ENCODE results near the gene UNC5B.

Gene UNC5B

DNA sequence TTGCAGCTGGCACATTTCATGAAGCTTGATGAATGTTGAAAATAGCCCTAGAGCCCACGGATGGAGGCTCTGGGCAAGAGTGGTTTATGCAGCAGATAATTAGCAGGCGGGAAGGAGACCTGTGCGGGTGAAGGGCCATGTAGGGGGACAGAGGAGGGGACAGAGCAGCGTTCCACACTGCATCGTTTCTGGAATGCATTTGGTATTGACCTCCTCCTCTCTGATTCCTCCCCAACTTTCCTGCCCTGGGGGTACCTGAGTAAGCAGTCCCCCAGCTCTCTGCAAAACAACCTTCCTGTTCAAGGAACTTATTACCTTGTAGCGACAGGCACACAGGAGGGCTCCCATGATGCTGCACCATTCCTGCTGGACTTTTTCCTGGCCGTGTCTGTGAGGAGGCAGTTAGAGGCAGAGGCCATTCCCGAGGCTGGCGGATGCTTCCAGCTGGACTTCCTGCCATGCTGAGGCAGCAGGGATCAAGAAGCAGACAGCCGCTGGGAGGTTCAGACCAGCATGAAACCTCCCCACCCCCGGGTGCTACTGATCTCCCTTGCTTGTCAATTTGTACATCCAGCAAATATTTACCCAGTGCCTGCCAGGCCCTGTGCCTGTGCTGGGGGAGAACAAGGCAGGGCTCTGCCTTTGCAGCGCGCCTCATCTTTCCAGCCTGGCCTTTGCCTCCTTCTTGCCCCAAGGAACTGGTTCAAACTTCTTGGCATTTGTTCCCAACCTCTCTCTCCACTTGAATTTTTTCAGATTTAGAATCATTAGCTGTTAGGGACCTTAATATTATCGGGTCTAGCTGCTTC is 135.4 kb downstream of the UNC5B start:
- no peaks in the 10 kb centered on the region for H3K4me1 ChIP-seq
- no peak overlapping the region for H2AFZ ChIP-seq
- no peak overlapping the region for H3K9ac ChIP-seq
- no peaks in the 10 kb centered on the region for H3K36me3 ChIP-seq (ENCODE audit: control insufficient read depth, insufficient read depth, low read length)
- H3K27ac ChIP-seq: no peak overlapping the region
- no peak overlapping the region for H3K4me3 ChIP-seq (ENCODE audit: low read depth, low read length)
- no peaks in the 10 kb centered on the region for H3K9me3 ChIP-seq (ENCODE audit: control insufficient read depth, low read length)
- H3K79me2 ChIP-seq: no peaks in the 10 kb centered on the region
- no peaks in the 10 kb centered on the region for H3K27me3 ChIP-seq (ENCODE audit: control insufficient read depth, insufficient read depth, low read length)
- TF ChIP-seq, protein P1, sequence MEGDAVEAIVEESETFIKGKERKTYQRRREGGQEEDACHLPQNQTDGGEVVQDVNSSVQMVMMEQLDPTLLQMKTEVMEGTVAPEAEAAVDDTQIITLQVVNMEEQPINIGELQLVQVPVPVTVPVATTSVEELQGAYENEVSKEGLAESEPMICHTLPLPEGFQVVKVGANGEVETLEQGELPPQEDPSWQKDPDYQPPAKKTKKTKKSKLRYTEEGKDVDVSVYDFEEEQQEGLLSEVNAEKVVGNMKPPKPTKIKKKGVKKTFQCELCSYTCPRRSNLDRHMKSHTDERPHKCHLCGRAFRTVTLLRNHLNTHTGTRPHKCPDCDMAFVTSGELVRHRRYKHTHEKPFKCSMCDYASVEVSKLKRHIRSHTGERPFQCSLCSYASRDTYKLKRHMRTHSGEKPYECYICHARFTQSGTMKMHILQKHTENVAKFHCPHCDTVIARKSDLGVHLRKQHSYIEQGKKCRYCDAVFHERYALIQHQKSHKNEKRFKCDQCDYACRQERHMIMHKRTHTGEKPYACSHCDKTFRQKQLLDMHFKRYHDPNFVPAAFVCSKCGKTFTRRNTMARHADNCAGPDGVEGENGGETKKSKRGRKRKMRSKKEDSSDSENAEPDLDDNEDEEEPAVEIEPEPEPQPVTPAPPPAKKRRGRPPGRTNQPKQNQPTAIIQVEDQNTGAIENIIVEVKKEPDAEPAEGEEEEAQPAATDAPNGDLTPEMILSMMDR (IDR thresholded peaks at IDR 0.05): no peak
- no peak overlapping the region for H3K4me2 ChIP-seq (ENCODE audit: low read length)

DNA sequence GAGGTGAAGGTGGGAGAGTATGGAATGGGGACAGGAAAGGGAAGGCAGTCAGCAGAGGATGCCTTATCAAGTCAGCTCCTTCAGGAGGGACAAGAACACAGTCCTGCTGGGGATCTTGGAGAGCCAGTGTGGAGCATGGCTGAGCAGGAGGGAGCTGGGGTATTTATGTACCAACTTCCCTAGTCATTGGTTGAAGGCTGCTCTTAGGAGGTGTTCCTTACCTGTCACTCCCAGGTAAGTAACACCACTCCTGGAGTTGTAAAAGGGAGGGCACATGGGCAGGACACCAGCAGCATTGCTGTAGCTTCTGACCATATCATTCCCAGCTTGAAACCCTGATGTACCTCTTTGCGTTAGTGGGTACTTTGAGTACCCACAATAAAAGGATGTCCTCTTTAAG is 136.5 kb downstream of the UNC5B start:
- Histone ChIP-seq H3K9me3 (ENCODE audit: control insufficient read depth, low read length) (no peaks in the 10 kb centered on the region), H3K27me3 (ENCODE audit: control insufficient read depth, insufficient read depth, low read length) (no peaks in the 10 kb centered on the region), H3K4me3 (ENCODE audit: low read depth, low read length) (no peak overlapping the region), H3K27ac (no peak overlapping the region), H3K4me2 (ENCODE audit: low read length) (no peak overlapping the region), H3K9ac (no peak overlapping the region), H2AFZ (no peak overlapping the region), H3K36me3 (ENCODE audit: control insufficient read depth, insufficient read depth, low read length) (no peaks in the 10 kb centered on the region), H3K4me1 (no peaks in the 10 kb centered on the region), H3K79me2 (no peaks in the 10 kb centered on the region)
- TF ChIP-seq, protein P1 (IDR thresholded peaks at IDR 0.05): no peak

DNA sequence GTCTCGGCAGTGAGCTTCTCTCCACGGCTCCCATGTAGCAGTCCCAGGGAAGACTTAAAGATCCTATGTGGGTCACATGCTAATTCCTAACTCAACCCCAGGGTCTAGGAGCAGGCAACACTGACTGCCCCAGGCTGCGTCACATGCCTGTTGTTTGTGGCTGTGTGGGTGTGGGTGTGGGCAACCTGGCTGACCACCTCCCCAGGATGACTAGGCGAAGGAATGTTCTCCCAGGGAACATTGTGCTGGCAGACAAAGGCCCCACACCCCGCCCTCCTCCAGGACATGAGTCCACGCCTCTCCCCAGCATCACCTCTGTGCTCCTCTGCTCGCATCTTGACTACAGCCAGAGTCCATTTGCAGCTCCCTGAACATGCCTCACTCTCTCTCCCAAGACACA is 137.0 kb downstream of the UNC5B start:
- no peak overlapping the region for H3K27ac ChIP-seq
- H2AFZ ChIP-seq: no peak overlapping the region
- H3K9ac ChIP-seq: no peak overlapping the region
- no peaks in the 10 kb centered on the region for H3K79me2 ChIP-seq
- no peaks in the 10 kb centered on the region for H3K36me3 ChIP-seq (ENCODE audit: control insufficient read depth, insufficient read depth, low read length)
- no peaks in the 10 kb centered on the region for H3K9me3 ChIP-seq (ENCODE audit: control insufficient read depth, low read length)
- no peaks in the 10 kb centered on the region for H3K4me1 ChIP-seq
- no peak overlapping the region for H3K4me3 ChIP-seq (ENCODE audit: low read depth, low read length)
- H3K4me2 ChIP-seq (ENCODE audit: low read length): no peak overlapping the region
- TF ChIP-seq, protein P1 (IDR thresholded peaks at IDR 0.05): no peak
- H3K27me3 ChIP-seq (ENCODE audit: control insufficient read depth, insufficient read depth, low read length): no peaks in the 10 kb centered on the region

DNA sequence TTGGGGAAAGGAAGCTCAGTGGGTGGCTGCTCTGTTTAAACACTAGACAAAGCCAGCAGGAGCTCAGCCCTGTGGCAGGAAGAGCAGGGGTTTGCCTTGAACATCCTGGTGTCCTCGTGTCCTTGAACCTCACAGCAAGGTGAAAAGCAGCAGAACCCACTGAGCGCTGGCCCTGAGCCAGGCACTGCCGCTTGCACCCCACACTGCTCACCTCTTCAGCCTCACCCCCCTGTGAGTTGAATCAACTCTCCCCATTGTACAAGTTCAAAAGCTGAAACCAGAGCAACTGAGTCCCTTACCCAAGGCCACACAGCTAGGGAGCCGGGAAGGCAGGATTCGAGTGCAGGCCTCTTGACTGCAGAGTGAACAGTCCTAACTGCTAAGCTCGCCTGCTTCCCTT is 138.7 kb downstream of the UNC5B start:
- Histone ChIP-seq H3K36me3 (ENCODE audit: control insufficient read depth, insufficient read depth, low read length) (no peaks in the 10 kb centered on the region), H3K4me3 (ENCODE audit: low read depth, low read length) (no peak overlapping the region), H3K4me2 (ENCODE audit: low read length) (no peak overlapping the region), H3K27ac (no peak overlapping the region), H3K79me2 (no peaks in the 10 kb centered on the region), H3K9me3 (ENCODE audit: control insufficient read depth, low read length) (no peaks in the 10 kb centered on the region), H3K27me3 (ENCODE audit: control insufficient read depth, insufficient read depth, low read length) (no peaks in the 10 kb centered on the region), H2AFZ (no peak overlapping the region), H3K4me1 (no peaks in the 10 kb centered on the region), H3K9ac (no peak overlapping the region)
- TF ChIP-seq, protein P1 (IDR thresholded peaks at IDR 0.05): no peak
